SK-N-SH treated with all-trans-retinoic acid at 6 μM for 48 hours (cell line): ENCODE measurements around the gene AHSG.

ENCODE experiments used
- ATAC-seq: fragments of 200-7000 bp; cut with Tn5 transposase; 3 replicates; pipeline ENCODE4 v1.9.1; 2020; ENCODE audit warnings: mild to moderate bottlenecking, moderate library complexity
- BACH2 ChIP-seq: fragments of 250-450 bp; sonication (Bioruptor Pico); IDR thresholded peaks from 2 replicates; pipeline ENCODE4 v1.9.0; 2021; ENCODE audit warnings: mild to moderate bottlenecking, borderline replicate concordance
- CSDC2 ChIP-seq: fragments of 250-450 bp; sonication (Bioruptor Pico); IDR thresholded peaks from 2 replicates; pipeline ENCODE4 v1.5.0; 2020; ENCODE audit warnings: mild to moderate bottlenecking, moderate library complexity
- ESRRG ChIP-seq: fragments of 250-450 bp; sonication (Bioruptor Pico); IDR thresholded peaks from 2 replicates; pipeline ENCODE4 v1.6.1; 2021; ENCODE audit warnings: mild to moderate bottlenecking
- ISL1 ChIP-seq: fragments of 250-450 bp; sonication (Bioruptor Pico); IDR thresholded peaks from 2 replicates; pipeline ENCODE4 v2.1.2; 2022; ENCODE audit warnings: mild to moderate bottlenecking, moderate library complexity
- OSR1 ChIP-seq: fragments of 250-450 bp; sonication (Bioruptor Pico); IDR thresholded peaks from 2 replicates; pipeline ENCODE4 v1.8.0; 2022; ENCODE audit warnings: moderate library complexity, mild to moderate bottlenecking, inconsistent platforms
- SNAI2 ChIP-seq: fragments of 250-450 bp; sonication (Bioruptor Pico); IDR thresholded peaks from 2 replicates; pipeline ENCODE4 v1.5.0; 2020; ENCODE audit warnings: mild to moderate bottlenecking, moderate library complexity
- TCF4 ChIP-seq: fragments of 250-450 bp; sonication (Bioruptor Pico); IDR thresholded peaks from 2 replicates; pipeline ENCODE4 v1.8.0; 2021; ENCODE audit warnings: mild to moderate bottlenecking, moderate library complexity, borderline replicate concordance
- TOX ChIP-seq: fragments of 250-450 bp; sonication (Bioruptor Pico); IDR thresholded peaks from 2 replicates; pipeline ENCODE4 v1.8.0; 2021; ENCODE audit warnings: mild to moderate bottlenecking, moderate library complexity, borderline replicate concordance
- ZC3H10 ChIP-seq: fragments of 250-450 bp; sonication (Bioruptor Pico); IDR thresholded peaks from 2 replicates; pipeline ENCODE4 v1.5.1; 2021; ENCODE audit warnings: mild to moderate bottlenecking, moderate library complexity
- ZFP3 ChIP-seq: fragments of 250-450 bp; sonication (Bioruptor Pico); IDR thresholded peaks from 2 replicates; pipeline ENCODE4 v1.5.0; 2020; ENCODE audit warnings: mild to moderate bottlenecking, moderate library complexity
- ZFP30 ChIP-seq: fragments of 450-650 bp; formaldehyde crosslinking; IDR thresholded peaks from 2 replicates; pipeline ENCODE4 v1.5.0; 2022; ENCODE audit warnings: mild to moderate bottlenecking, moderate library complexity
- ZNF565 ChIP-seq: fragments of 450-650 bp; formaldehyde crosslinking; conservative IDR thresholded peaks from 2 replicates; pipeline ENCODE4 v1.5.0; 2020; ENCODE audit warnings: low read depth, mild to moderate bottlenecking, moderate library complexity
- ZNF70 ChIP-seq: fragments of 450-650 bp; formaldehyde crosslinking; IDR thresholded peaks from 2 replicates; pipeline ENCODE4 v1.5.0; 2020; ENCODE audit warnings: mild to moderate bottlenecking, moderate library complexity
- ZNF8 ChIP-seq: fragments of 450-650 bp; formaldehyde crosslinking; IDR thresholded peaks from 2 replicates; pipeline ENCODE4 v1.5.0; 2020; ENCODE audit warnings: mild to moderate bottlenecking, moderate library complexity
- TF ChIP-seq, protein P1 (sequence below): fragments of 250-450 bp; sonication (Bioruptor Pico); IDR thresholded peaks from 2 replicates; pipeline ENCODE4 v1.8.0; 2021; ENCODE audit warnings: low read depth, mild to moderate bottlenecking, moderate library complexity, borderline replicate concordance
- TF ChIP-seq, protein P2 (sequence below): fragments of 250-450 bp; sonication (Bioruptor Pico); IDR thresholded peaks from 2 replicates; pipeline ENCODE4 v1.8.0; 2020; ENCODE audit warnings: mild to moderate bottlenecking, moderate library complexity, borderline replicate concordance
- TF ChIP-seq, protein P3 (sequence below): fragments of 250-450 bp; sonication (Bioruptor Pico); IDR thresholded peaks from 2 replicates; pipeline ENCODE4 v1.5.0; 2020; ENCODE audit warnings: mild to moderate bottlenecking, moderate library complexity
- TF ChIP-seq, protein P4 (sequence below): fragments of 250-450 bp; sonication (Bioruptor Pico); IDR thresholded peaks from 2 replicates; pipeline ENCODE4 v1.5.1; 2021; ENCODE audit warnings: mild to moderate bottlenecking, moderate library complexity

The AHSG gene

DNA sequence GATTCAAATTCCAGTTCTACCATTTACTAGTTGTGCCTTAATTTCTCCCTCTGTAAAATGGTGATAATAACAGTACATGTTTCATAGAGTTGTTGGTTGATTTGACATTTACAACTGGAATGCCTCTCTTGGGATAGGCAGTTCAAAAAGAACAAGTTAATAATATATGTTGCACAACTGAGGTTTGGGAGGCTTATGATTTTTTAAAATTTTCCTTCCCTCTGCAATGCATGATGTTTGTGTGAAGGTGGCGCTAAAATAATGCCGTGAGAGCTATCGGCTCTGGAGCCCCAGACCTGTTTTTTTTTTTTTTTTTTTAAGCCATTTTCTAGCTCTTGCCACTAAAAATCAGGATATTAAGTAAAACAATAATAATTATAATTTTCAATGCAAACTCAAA is 23.7 kb upstream of the AHSG start (continued):
- no peak for TF ChIP-seq ZNF565 (CRISPR knock-in tag)
- TF ChIP-seq ZC3H10 (CRISPR knock-in tag) = no peak
- no peak for TF ChIP-seq SNAI2 (CRISPR knock-in tag)
- no peak for TF ChIP-seq CSDC2
- TF ChIP-seq TCF4 (CRISPR knock-in tag) = no peak
- TF ChIP-seq ZNF70 (CRISPR knock-in tag) = no peak
- TF ChIP-seq TOX = no peak
- TF ChIP-seq, all 23 proteins: peak for 0

DNA sequence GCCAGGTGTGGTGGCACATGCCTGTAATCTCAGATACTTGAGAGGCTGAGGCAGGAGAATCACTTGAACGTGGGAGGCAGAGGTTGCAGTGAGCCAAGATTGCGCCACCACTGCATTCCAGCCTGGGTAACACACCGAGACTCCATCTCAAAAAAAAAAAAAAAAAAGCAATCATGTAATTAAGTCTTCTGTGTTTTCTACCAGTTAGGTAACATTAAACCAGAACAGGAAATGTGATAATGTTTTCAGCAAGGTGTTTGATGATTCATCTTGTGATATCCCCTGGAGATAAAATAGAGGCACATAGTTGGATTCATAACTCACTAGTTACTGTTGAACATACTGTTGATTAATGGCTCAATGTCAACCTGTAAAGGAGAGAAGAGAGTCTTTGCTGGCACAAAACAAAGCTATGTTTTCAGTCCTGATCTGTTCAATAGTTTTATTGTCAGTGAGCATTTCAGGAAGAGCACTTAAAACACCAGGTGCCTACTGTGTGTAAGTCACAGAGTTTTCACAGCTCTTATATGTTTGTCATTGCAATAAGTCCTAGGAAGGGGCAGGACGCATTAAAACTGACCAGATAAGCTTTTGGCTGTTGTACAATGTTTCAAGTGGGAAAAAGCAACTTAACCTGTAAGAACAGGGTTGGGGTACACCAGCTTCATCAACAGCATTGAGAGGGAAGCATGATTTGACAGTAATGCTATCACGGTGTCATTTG is 22.8 kb upstream of the AHSG start:
- TF ChIP-seq ISL1 (CRISPR knock-in tag) (0 out of 2 replicates have a peak, but pooled peaks have one; percentile 11), ZC3H10 (CRISPR knock-in tag) (no peak)
- no peak for ATAC-seq

DNA sequence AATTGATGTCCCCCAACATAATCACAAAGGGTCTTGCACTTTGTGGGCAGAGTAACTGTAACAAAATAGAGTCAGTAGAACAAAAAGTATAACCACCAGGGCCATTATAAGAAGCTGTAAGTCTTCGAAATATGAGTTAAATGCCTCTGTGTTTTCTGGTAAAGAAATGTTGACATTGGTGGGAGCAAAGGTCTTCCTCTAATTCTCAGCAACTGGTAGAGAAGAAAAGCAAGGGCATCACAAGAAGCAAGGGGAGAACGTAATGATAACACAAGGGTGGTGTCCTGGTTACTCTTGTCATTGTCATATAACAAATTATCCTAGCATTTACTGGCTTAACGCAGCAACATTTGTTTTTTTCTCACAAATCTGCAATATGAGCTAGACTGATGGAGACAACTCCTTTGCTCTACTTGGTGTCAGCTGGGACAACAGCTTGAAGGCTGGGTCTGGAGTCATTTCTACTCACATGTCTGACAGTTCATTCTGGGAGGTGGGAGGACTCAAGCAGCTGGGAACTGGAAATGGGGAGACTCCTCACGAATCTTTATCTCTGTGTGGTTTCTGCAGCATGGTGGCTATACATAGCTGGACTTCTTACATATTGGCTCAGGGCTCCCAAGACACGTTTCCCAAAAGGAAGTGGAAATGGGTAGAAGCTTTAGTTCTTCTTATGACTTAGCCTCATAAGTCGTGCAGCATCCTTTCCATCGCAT is 22.1 kb upstream of the AHSG start:
- TF ChIP-seq BACH2 = no peak
- TF ChIP-seq, protein P1, sequence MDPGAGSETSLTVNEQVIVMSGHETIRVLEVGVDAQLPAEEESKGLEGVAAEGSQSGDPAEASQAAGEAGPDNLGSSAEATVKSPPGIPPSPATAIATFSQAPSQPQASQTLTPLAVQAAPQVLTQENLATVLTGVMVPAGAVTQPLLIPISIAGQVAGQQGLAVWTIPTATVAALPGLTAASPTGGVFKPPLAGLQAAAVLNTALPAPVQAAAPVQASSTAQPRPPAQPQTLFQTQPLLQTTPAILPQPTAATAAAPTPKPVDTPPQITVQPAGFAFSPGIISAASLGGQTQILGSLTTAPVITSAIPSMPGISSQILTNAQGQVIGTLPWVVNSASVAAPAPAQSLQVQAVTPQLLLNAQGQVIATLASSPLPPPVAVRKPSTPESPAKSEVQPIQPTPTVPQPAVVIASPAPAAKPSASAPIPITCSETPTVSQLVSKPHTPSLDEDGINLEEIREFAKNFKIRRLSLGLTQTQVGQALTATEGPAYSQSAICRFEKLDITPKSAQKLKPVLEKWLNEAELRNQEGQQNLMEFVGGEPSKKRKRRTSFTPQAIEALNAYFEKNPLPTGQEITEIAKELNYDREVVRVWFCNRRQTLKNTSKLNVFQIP (CRISPR knock-in tag) = no peak
- no peak for TF ChIP-seq TOX
- TF ChIP-seq, protein P2, sequence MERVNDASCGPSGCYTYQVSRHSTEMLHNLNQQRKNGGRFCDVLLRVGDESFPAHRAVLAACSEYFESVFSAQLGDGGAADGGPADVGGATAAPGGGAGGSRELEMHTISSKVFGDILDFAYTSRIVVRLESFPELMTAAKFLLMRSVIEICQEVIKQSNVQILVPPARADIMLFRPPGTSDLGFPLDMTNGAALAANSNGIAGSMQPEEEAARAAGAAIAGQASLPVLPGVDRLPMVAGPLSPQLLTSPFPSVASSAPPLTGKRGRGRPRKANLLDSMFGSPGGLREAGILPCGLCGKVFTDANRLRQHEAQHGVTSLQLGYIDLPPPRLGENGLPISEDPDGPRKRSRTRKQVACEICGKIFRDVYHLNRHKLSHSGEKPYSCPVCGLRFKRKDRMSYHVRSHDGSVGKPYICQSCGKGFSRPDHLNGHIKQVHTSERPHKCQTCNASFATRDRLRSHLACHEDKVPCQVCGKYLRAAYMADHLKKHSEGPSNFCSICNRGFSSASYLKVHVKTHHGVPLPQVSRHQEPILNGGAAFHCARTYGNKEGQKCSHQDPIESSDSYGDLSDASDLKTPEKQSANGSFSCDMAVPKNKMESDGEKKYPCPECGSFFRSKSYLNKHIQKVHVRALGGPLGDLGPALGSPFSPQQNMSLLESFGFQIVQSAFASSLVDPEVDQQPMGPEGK (CRISPR knock-in tag) = no peak
- TF ChIP-seq ZNF70 (CRISPR knock-in tag) = no peak
- TF ChIP-seq, protein P3, sequence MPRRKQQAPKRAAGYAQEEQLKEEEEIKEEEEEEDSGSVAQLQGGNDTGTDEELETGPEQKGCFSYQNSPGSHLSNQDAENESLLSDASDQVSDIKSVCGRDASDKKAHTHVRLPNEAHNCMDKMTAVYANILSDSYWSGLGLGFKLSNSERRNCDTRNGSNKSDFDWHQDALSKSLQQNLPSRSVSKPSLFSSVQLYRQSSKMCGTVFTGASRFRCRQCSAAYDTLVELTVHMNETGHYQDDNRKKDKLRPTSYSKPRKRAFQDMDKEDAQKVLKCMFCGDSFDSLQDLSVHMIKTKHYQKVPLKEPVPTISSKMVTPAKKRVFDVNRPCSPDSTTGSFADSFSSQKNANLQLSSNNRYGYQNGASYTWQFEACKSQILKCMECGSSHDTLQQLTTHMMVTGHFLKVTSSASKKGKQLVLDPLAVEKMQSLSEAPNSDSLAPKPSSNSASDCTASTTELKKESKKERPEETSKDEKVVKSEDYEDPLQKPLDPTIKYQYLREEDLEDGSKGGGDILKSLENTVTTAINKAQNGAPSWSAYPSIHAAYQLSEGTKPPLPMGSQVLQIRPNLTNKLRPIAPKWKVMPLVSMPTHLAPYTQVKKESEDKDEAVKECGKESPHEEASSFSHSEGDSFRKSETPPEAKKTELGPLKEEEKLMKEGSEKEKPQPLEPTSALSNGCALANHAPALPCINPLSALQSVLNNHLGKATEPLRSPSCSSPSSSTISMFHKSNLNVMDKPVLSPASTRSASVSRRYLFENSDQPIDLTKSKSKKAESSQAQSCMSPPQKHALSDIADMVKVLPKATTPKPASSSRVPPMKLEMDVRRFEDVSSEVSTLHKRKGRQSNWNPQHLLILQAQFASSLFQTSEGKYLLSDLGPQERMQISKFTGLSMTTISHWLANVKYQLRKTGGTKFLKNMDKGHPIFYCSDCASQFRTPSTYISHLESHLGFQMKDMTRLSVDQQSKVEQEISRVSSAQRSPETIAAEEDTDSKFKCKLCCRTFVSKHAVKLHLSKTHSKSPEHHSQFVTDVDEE (CRISPR knock-in tag) = no peak
- TF ChIP-seq ZFP3 (CRISPR knock-in tag) = no peak
- TF ChIP-seq ESRRG = no peak
- no peak for ATAC-seq

DNA sequence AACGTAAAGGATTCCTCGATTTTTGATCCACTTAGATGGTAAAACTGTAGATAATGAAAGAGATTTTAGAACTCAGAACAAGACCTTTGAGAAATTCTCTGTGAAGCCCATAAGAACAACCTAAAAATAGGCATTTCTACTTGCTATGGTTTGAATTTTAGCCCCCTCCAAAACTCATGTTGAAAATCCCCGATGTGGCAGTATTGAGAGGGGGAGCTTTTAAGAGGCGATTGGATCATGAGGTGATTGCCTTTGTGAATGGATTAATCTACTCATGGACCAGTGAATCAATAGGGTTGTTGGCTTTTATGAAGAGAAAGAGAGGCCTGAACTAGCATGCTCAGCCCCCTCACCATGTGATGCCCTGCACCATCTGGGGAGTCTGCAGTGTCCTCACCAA is 20.2 kb upstream of the AHSG start:
- no peak for ATAC-seq
- TF ChIP-seq ZNF8 (CRISPR knock-in tag) = no peak
- TF ChIP-seq ESRRG = no peak
- no peak for TF ChIP-seq ZC3H10 (CRISPR knock-in tag)
- TF ChIP-seq, protein P2 (CRISPR knock-in tag) = no peak
- no peak for TF ChIP-seq BACH2
- TF ChIP-seq SNAI2 (CRISPR knock-in tag) = no peak
- no peak for TF ChIP-seq ZNF70 (CRISPR knock-in tag)
- TF ChIP-seq CSDC2 = no peak
- TF ChIP-seq OSR1 (CRISPR knock-in tag) = no peak
- TF ChIP-seq, protein P4, sequence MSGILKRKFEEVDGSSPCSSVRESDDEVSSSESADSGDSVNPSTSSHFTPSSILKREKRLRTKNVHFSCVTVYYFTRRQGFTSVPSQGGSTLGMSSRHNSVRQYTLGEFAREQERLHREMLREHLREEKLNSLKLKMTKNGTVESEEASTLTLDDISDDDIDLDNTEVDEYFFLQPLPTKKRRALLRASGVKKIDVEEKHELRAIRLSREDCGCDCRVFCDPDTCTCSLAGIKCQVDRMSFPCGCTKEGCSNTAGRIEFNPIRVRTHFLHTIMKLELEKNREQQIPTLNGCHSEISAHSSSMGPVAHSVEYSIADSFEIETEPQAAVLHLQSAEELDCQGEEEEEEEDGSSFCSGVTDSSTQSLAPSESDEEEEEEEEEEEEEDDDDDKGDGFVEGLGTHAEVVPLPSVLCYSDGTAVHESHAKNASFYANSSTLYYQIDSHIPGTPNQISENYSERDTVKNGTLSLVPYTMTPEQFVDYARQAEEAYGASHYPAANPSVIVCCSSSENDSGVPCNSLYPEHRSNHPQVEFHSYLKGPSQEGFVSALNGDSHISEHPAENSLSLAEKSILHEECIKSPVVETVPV (CRISPR knock-in tag) = no peak
- TF ChIP-seq ISL1 (CRISPR knock-in tag) = no peak
- TF ChIP-seq ZFP30 (CRISPR knock-in tag) = no peak
- TF ChIP-seq ZFP3 (CRISPR knock-in tag) = no peak
